A549 (cell line): ENCODE data around the gene GSE1.

Experiments used
- CBX8 ChIP-seq: fragments of 200-600 bp; sonication (generic); IDR thresholded peaks from 2 replicates; pipeline ENCODE4 v1.6.1; 2016
- CEBPB ChIP-seq, 2 experiments: fragments of >200 bp in 1 of 2; sonication (Bioruptor Twin) in 1 of 2; formaldehyde crosslinking in 1 of 2; IDR thresholded peaks; 2 replicates each; pipeline ENCODE4 v1.6.1; 2012 to 2016
- HDAC2 ChIP-seq: fragments of 200-600 bp; sonication (generic); IDR thresholded peaks from 2 replicates; pipeline ENCODE4 v1.6.1; 2016
- JUNB ChIP-seq: fragments of >200 bp; sonication (Bioruptor Twin); formaldehyde crosslinking; IDR thresholded peaks from 2 replicates; pipeline ENCODE4 v1.6.1; 2016
- MAZ ChIP-seq: fragments of 150-350 bp; IDR thresholded peaks from 2 replicates; pipeline ENCODE4 v1.6.1; 2014; ENCODE audit warnings: antibody characterized with exemption, low read depth, low read length, borderline replicate concordance
- NR3C1 ChIP-seq: fragments of >200 bp; sonication (Bioruptor Twin); formaldehyde crosslinking; IDR thresholded peaks from 3 replicates; pipeline ENCODE4 v1.6.1; 2017
- POLR2A ChIP-seq: IDR thresholded peaks from 2 replicates; pipeline ENCODE4 v1.6.1; 2012; ENCODE audit warnings: mild to moderate bottlenecking, low read length
- RAD21 ChIP-seq, 2 experiments: fragments of >200 bp in 1 of 2; sonication (Bioruptor Twin) in 1 of 2; formaldehyde crosslinking in 1 of 2; IDR thresholded peaks in 1 of 2; conservative IDR thresholded peaks in 1 of 2; 2 replicates in 1 of 2; 3 replicates in 1 of 2; pipeline ENCODE4 v1.6.1; 2012 to 2018; ENCODE audit warnings: inconsistent platforms in 1 of 2
- SMC3 ChIP-seq: fragments of >200 bp; sonication (Bioruptor Twin); formaldehyde crosslinking; IDR thresholded peaks from 3 replicates; pipeline ENCODE4 v1.6.1; 2018; ENCODE audit warnings: inconsistent platforms
- ZNF302 ChIP-seq: fragments of 250-450 bp; sonication (Bioruptor Pico); IDR thresholded peaks from 2 replicates; pipeline ENCODE4 v1.9.0; 2021; ENCODE audit warnings: inconsistent platforms, mild to moderate bottlenecking, moderate library complexity
- TF ChIP-seq, protein P1 (sequence below): fragments of >200 bp; sonication (Bioruptor Twin); formaldehyde crosslinking; IDR thresholded peaks from 3 replicates; pipeline ENCODE4 v1.5.1; 2016
- TF ChIP-seq, protein P2 (sequence below): IDR thresholded peaks from 2 replicates; pipeline ENCODE4 v1.6.1; 2012

DNA sequence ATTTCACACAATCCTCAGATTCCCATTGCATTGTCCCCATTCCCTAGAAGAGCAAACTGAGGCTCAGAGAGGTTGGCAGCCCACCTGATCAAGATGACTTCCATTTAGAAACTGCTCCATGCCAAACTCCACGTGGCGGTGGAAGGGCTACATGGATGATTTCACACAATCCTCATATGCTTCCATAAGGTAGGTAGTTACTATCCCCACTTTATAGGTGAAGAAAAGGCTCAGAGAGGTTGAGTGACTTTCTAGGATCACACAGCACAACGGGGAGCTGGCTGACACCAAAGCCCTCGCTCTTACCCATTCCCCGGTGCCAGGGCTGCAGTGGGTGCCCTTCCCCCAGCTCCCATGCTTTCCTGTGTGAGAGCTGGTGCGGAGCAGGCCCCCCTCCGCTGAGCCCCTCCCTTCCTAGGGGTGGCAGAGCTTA lies 85.4 kb downstream of the GSE1 start:
- TF ChIP-seq, protein P1, sequence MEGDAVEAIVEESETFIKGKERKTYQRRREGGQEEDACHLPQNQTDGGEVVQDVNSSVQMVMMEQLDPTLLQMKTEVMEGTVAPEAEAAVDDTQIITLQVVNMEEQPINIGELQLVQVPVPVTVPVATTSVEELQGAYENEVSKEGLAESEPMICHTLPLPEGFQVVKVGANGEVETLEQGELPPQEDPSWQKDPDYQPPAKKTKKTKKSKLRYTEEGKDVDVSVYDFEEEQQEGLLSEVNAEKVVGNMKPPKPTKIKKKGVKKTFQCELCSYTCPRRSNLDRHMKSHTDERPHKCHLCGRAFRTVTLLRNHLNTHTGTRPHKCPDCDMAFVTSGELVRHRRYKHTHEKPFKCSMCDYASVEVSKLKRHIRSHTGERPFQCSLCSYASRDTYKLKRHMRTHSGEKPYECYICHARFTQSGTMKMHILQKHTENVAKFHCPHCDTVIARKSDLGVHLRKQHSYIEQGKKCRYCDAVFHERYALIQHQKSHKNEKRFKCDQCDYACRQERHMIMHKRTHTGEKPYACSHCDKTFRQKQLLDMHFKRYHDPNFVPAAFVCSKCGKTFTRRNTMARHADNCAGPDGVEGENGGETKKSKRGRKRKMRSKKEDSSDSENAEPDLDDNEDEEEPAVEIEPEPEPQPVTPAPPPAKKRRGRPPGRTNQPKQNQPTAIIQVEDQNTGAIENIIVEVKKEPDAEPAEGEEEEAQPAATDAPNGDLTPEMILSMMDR = no peak
- no peak for TF ChIP-seq CBX8
- TF ChIP-seq CEBPB (IDR thresholded peaks at IDR 0.05) = no peak
- no peak for TF ChIP-seq HDAC2
- no peak for TF ChIP-seq MAZ
- TF ChIP-seq ZNF302 (CRISPR knock-in tag) = no peak
- no peak for TF ChIP-seq POLR2A
- no peak for TF ChIP-seq RAD21 (conservative IDR thresholded peaks at IDR 0.05 in 1 of 2, IDR thresholded peaks at IDR 0.05 in 1 of 2)
- TF ChIP-seq NR3C1 = no peak
- no peak for TF ChIP-seq SMC3
- TF ChIP-seq JUNB = no peak
- TF ChIP-seq, protein P2, sequence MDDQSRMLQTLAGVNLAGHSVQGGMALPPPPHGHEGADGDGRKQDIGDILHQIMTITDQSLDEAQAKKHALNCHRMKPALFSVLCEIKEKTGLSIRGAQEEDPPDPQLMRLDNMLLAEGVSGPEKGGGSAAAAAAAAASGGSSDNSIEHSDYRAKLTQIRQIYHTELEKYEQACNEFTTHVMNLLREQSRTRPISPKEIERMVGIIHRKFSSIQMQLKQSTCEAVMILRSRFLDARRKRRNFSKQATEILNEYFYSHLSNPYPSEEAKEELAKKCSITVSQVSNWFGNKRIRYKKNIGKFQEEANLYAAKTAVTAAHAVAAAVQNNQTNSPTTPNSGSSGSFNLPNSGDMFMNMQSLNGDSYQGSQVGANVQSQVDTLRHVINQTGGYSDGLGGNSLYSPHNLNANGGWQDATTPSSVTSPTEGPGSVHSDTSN = no peak
